Measurements from ENCODE around the gene CNST.

Gene CNST

DNA sequence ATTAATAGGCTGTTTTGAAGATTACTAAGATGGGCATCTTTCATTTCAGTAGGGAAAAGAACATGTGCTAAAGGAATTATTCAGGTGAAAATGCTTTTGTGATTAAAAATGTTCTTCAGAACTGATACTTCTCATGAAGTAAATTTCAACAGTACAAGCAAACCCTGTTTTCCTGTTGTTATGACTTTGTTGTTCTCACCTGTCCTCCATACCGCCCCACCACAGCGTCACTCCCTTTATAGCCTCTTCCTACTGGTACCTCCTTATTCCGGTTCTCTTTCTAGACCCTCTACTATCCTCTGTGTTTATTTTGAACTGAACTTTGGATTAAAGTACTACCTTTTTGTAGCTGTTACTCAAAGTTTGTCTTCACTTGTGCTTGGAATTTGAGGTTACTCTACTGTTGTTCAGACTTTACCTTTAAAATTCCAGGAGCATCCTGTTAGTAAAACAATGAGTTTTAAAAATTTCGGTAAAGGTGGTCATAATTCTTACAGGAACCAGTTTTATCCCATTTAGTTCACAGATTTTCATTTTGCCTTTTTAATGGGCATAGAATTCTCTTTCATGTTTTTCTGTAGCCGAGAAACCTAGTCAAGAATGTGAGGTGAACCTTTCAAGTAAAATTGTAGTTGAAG, 10.9 kb downstream of the CNST start:
- TF ChIP-seq, protein P1, sequence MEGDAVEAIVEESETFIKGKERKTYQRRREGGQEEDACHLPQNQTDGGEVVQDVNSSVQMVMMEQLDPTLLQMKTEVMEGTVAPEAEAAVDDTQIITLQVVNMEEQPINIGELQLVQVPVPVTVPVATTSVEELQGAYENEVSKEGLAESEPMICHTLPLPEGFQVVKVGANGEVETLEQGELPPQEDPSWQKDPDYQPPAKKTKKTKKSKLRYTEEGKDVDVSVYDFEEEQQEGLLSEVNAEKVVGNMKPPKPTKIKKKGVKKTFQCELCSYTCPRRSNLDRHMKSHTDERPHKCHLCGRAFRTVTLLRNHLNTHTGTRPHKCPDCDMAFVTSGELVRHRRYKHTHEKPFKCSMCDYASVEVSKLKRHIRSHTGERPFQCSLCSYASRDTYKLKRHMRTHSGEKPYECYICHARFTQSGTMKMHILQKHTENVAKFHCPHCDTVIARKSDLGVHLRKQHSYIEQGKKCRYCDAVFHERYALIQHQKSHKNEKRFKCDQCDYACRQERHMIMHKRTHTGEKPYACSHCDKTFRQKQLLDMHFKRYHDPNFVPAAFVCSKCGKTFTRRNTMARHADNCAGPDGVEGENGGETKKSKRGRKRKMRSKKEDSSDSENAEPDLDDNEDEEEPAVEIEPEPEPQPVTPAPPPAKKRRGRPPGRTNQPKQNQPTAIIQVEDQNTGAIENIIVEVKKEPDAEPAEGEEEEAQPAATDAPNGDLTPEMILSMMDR (IDR thresholded peaks at IDR 0.05; ENCODE audit: low read depth, low read length): no peak
- Histone ChIP-seq H3K36me3 (no peaks in the 10 kb centered on the region; the same call in 1 of the 2 replicates), H3K9me3 (ENCODE audit: severe bottlenecking) (no peaks in the 10 kb centered on the region), H3K27ac (no peak overlapping the region), H3K27me3 (ENCODE audit: insufficient read depth, low read depth, severe bottlenecking) (no peaks in the 10 kb centered on the region), H3K4me3 (ENCODE audit: low read depth, low read length) (no peak overlapping the region)
- DNase-seq: no peak

- H3K36me3 ChIP-seq: no peaks in the 10 kb centered on the region; the same call in 1 of the 2 replicates
Measured at GRCh38 chr1:246577720-246578106, 11.5 kb downstream of the CNST start.

DNA sequence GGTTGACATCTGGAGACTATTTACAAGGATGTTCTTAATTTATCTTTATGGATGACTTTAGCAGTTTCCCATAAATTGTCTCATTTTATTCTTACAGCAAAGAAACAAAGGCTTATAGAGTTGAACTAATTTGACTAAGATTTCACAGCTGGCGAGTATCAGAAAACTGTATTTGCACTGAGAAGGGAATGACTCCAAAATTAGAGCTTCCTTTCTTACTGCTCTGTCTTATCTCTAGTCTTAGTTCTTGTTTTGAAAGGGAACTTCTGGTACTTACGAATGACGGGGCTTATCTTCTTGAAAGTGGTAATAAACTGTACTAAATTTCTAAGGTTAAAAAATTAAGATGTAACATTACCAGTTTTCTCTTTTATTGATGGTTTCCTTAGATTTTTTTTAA, 13.6 kb downstream of the CNST start:
- H3K36me3 ChIP-seq: no peaks in the 10 kb centered on the region; the same call in 1 of the 2 replicates

More at GRCh38 chr1:246577720-246578106, 11.5 kb downstream of the CNST start:
- H3K9me3 ChIP-seq (ENCODE audit: severe bottlenecking): no peaks in the 10 kb centered on the region
- H3K27me3 ChIP-seq (ENCODE audit: insufficient read depth, low read depth, severe bottlenecking): no peaks in the 10 kb centered on the region
- no peak for DNase-seq
- no peak overlapping the region for H3K27ac ChIP-seq
- TF ChIP-seq, protein P1 (IDR thresholded peaks at IDR 0.05; ENCODE audit: low read depth, low read length): no peak
- no peak overlapping the region for H3K4me3 ChIP-seq (ENCODE audit: low read depth, low read length)

DNA sequence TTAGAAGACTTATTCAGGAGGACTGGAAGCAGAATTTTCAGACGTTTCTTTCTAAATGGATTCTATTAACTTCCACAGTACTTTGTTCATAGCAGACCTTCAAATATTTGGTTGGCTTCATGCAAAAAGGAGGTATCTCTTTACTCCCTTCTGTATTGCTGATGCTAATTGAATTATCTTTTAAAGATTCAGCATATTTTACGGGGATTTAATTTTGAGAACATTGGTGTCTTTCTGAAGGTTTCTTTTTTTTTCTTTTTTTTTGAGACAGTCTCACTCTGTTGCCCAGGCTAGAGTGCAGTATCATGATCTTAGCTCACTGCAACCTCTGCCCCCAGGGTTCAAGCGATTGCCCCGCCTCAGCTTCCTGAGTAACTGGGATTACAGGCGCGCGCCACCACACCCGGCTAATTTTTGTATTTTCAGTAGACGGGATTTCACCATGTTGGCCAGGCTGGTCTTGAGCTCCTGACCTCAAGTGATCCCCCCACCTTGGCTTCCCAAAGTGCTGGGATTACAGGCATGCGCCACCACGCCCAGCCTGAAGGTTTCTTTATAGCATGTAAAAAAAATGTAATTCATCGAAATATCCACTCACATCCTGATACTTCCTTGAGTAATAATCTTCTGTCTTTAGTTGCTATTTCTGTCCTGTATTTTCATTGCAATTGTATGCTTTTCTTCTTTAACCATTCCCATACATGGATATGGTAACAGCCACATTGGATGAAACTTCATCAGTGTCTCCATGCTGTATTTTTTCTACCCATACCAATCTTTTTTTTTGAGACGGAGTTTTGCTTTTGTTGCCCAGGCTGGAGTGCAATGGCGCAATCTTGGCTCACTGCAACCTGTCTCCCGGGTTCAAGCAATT, 14.5 kb downstream of the CNST start:
- H3K27ac ChIP-seq: no peak overlapping the region
- DNase-seq: no peak
- H3K36me3 ChIP-seq: no peaks in the 10 kb centered on the region; the same call in 1 of the 2 replicates
- no peaks in the 10 kb centered on the region for H3K27me3 ChIP-seq (ENCODE audit: insufficient read depth, low read depth, severe bottlenecking)
- TF ChIP-seq, protein P1 (IDR thresholded peaks at IDR 0.05; ENCODE audit: low read depth, low read length): no peak
- no peaks in the 10 kb centered on the region for H3K9me3 ChIP-seq (ENCODE audit: severe bottlenecking)
- H3K4me3 ChIP-seq (ENCODE audit: low read depth, low read length): no peak overlapping the region

More for the DNA sequence above, 13.6 kb downstream of the CNST start:
- TF ChIP-seq, protein P1 (IDR thresholded peaks at IDR 0.05; ENCODE audit: low read depth, low read length): no peak
- no peak for DNase-seq
- H3K4me3 ChIP-seq (ENCODE audit: low read depth, low read length): no peak overlapping the region
- H3K27me3 ChIP-seq (ENCODE audit: insufficient read depth, low read depth, severe bottlenecking): no peaks in the 10 kb centered on the region
- H3K9me3 ChIP-seq (ENCODE audit: severe bottlenecking): no peaks in the 10 kb centered on the region
- no peak overlapping the region for H3K27ac ChIP-seq

DNA sequence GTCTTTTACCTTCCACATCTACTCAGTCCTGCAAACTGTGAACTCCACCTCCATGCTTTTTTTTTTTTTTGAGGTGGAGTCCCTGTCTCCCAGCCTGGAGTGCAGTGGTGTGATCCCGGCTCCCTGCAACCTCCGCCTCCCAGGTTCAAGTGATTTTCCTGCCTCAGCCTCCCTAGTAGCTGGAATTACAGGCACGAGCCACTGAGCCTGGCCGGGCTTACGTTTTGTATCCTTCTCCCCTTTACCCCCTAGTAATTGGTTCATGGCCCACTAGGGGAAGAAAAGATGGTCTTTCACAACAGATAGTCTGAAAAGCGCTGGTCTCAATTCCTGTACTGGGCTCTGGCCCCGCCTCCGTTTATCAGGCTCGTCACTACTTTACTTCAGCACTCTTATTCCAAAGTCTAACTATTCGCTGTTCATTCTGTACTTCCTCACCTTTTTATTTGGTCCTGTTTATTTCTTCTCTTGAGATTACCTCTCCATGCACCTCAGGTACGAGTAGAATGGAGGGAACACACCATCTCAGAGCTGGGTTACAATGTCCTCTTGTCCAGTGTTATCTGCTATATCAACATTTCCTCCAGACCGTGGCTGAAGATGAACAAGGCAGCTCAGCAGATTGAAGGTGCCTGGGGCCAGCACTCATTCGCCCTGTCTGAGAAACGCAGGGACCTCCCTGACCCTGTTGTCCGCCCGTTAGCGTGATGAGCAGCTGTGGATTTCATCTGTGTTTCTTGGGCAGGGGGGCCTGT, 16.2 kb downstream of the CNST start:
- H3K4me3 ChIP-seq (ENCODE audit: low read depth, low read length): no peak overlapping the region
- H3K9me3 ChIP-seq (ENCODE audit: severe bottlenecking): no peaks in the 10 kb centered on the region
- DNase-seq: no peak
- H3K27me3 ChIP-seq (ENCODE audit: insufficient read depth, low read depth, severe bottlenecking): no peaks in the 10 kb centered on the region
- TF ChIP-seq, protein P1 (IDR thresholded peaks at IDR 0.05; ENCODE audit: low read depth, low read length): no peak
- H3K27ac ChIP-seq: no peak overlapping the region
- no peaks in the 10 kb centered on the region; the same call in 1 of the 2 replicates for H3K36me3 ChIP-seq
